NCI-H2107 treated with DMSO at 0.1 percent for 48 hours (cell line): Measurements from ENCODE around the gene OR52J3.

ENCODE experiments used
- DNase-seq: peaks from one replicate; lab custom pipeline; 2025; ENCODE audit not compliant: unreplicated experiment; lab: John Stamatoyannopoulos, UW

OR52J3 gene

GRCh38 chr11:5092821-5093585 lies 46.7 kb downstream of the OR52J3 start:
- no peak for DNase-seq

- DNase-seq: no peak
These were observed 49.7 kb downstream of the OR52J3 start for GRCh38 chr11:5096011-5096410.
